GM21381 (cell line): ENCODE data around the gene ATP8A1.
"Not testable (repeated sequence)": the region's sequence is repeated elsewhere in the genome, so short reads cannot be mapped to it uniquely, and the experiment has no call there.

Experiments used
- ATAC-seq: cut with Tn5 transposase; IDR thresholded peaks from one replicate; pipeline ENCODE4 v1.9.1; 2021; ENCODE audit warnings: mild to moderate bottlenecking, moderate library complexity; ENCODE audit not compliant: unreplicated experiment

ATP8A1 gene

DNA sequence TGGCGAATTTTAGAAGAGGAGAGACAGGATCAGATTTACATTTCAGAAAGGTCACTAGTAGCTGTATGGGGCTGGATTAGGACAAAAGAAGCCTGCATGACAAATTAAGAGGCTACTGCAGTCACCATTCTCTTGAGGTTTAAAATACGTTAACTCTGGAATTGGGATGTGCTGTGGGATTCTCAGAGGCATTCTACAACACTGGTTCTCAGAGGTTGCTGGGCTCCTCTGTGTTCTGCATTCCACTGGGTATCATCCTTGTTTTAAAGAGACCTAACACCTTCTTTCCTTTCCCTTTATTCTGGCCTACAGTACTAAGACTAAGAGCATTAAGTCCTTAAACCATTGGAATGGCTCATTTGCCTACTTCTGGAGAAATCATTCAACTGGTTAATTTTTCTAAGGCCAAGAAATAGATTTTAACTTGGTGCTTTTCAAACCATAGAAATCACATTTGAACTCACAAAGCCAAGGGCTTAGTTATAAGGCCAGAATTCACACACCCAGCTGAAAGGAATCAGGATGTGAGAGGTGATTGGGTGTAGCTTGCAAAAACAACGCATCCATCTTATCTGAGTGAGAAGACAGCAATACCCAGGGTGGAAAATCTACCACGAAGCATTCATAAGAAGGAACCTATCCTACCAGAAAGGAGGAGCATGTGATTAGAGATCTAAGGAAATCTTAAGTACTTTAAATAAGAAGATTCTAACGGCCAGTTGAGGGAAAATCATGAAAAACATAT, 143.0 kb downstream of the ATP8A1 start:
- ATAC-seq: no peak

DNA sequence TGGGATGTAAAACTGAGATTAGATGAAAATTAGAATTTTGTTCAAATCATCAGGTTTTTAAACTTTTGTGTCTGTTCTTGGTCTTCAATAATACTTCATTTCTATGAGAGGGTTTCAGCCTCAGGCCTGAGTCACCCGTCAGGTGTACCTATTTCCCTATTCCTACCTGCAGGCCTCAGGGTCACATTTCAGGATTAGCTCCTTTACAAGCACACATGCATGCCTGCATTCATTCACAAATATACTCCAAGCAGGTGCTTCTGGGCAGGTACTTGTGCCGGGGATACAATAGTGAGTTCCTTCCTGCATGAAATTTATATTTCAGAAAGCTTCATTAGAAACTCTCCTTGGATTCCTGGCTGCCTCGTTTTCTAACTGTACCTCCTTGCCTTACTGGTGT, 144.7 kb downstream of the ATP8A1 start:
- no peak for ATAC-seq

DNA sequence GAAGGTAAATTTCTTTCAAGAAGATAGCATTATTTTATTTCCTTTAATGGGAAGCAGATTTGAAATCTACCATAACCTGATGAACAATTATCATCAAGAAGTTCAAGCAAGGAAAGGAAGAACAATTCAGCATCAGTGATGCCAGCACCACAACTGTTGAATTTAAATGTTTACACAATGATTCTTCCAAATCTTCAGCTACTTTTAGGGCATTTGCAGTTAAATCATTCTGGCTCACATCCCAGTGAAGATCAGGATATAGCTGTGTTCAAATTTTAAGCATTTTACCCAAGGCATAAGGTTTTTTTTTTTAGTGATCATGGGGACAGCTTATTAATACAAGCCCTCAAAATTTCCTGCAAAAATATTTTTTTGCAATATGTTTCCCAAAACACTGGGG, 146.7 kb downstream of the ATP8A1 start:
- ATAC-seq: no peak

DNA sequence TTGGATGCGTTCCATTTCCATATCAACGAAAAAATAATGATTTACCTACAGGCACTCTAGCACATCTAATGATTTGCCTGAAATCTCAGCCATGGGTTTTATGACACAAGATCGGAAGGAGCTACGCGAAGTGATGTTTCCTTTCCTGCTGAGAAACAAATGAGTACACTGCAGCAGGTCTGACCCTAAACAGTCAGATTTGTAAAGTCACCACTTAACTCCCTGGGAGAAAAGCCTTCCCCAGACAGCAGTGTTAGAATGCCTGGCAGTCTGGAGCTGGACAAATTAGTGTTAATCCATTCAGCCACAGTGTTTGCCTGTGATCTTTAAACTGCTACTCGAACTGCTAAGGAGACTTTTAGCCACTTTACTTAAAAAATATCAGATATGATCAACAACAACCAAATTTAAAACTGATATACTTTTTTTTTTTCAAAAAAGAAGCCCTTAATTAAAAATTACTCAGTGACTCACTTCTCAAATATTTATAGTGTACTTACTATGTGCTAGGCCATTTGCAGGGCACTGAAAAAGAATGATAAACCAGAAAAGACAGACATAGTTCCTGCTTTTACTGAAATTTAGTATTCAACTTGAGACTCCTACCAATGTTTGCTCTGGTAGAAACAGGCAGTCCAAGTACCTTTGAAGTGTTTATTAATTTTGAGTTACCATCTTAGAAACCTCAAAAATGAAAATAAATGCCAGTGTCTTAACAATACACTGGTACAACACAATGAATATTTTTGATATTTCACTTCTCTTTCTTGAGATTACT, 155.1 kb downstream of the ATP8A1 start:
- ATAC-seq: no peak

DNA sequence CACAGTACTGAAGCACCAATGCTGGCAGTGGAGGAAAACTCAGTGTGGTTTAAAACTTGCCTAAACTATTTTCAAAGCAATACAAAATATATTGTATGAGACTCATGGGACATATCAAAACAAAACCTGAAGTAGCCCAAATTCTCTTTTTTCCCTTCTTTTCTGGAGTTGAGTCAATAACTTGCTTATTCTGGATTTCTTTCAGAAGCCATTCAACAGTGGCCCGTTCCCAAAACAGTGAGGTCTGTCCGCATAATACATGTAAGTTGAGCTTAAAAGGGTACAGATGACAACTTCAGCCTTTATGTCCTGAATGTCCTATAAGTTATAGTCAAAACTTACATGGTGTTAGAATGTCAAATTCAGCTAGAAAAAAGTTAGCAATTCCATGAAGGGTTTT, 158.9 kb downstream of the ATP8A1 start:
- ATAC-seq: no peak

DNA sequence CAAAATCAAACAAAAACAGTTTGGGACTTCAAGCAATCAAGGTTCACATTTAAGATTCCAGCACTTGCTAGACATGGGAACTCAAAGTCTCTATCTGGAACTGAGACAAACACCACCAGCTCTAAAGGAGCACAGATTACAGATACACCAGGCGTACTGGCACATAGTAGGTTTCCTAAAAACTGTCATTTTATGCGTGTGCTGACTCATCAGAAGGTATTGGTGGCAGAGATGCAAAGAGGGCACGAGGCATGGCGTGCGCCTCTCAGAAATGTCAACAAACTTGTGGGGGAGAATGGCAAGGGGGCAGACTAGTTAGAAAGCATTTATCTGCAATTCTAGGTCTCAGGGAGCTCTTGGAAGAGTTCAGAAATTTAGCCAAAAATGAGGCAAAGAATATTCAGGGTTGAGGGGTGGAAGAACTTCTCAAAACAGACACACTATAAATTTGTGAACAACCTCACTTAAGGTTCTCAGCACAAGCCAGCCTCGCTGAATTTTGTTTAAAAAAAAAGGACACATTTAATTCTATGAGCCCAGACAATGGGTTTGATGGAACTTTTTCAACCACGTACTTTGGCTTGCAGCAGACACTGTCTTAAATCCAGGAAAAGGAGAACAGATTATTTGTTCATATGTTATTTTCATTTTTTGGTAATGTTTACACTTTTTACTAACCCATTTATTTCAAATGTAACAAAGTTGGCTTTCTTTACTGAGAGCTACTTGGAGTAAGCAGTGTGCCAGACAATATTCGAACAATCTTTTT, 159.6 kb downstream of the ATP8A1 start:
- ATAC-seq: no peak

DNA sequence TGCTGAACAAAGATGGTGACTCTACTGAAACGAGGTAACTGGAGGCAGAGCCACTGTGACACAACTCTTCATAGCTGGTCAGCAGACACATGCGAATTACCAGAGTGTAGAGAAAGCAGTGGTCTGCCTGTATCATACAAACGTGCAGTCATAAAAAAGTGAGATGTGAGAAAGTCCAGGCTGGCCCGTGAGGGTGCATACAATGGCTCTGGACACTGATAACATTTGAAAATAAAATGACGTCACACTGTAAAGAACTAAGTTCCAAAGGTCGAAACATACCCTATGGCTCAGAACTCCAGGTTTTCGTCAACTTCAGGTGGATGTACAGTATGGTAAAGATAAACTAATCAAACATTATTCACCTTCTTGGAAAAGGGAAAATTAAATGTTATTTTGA, 163.9 kb downstream of the ATP8A1 start:
- no peak for ATAC-seq

DNA sequence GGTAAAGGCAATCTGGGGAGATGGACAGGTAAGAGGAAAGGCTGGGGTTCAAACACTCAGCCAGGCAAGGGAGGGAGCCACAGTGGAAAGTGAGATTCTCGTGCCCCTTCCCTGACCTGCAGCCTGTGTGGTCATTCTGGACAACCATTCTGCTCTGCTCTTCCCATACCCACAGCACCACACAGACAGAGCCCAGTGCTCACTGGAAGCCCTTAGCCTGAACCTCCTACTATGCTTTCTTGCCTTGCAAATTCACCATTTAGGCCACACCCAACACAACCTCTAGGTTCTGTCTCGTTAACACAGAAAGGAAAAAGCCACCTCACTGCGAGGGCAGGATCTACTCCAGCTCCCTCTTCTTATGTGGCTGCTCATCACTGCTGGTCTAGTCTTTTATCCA, 166.9 kb downstream of the ATP8A1 start:
- no peak for ATAC-seq

DNA sequence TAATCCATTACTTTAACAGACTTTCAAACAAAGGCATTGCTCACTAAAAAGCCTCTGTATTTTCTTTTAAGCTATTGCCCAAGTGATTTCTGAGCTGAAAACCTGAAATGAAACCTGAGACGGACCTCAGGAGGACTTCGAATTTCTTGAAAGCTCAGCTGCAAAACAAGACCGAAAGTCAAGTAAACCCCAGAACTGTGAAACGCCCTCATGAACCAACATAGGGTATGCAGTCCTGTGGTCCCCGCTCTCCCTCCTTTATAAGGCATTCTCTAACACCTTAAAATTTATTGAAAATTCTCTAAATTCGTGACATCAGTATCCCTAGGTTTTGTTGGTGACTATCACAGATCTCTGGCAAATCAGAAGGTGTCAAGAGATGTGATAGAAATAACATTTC, 167.8 kb downstream of the ATP8A1 start:
- peak; percentile 71 for ATAC-seq

DNA sequence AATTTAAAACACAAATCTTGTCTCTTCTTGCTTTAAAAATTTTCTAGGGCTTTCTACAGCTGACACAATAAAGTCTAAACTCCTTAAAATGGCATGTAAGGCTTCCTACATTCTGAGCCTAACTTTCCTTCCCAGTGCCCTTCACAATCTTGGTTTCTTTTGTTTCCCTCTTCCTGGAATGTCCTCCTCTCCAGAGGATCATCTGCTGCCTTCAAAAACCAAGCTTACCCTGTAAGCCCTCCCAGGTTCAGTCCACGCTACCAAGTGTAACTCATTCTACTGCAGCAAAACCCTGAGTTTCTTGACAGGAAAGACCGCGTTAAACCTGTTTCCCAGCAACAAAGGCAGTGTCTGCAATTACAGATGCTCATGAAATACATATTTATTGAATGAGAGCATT, 168.4 kb downstream of the ATP8A1 start:
- no peak for ATAC-seq

DNA sequence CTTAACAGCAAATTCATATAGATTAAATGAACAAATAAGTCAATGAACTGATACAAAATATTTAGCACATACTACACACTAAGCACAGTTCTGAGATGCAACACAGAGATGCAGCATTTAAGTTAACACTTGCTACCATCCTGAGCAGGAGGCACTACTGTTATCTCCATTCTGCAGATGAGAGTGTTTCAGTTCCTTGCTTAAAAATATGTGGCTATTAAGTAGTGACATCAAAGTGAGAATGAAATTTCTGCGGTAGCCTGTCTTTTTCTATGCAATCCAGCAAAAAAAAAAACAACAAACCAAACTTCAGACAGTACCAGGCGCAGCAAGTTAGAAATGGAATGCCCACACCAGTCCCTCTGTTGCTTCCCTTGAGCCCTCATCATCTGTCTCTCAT, 168.8 kb downstream of the ATP8A1 start:
- ATAC-seq: peak; percentile 86

DNA sequence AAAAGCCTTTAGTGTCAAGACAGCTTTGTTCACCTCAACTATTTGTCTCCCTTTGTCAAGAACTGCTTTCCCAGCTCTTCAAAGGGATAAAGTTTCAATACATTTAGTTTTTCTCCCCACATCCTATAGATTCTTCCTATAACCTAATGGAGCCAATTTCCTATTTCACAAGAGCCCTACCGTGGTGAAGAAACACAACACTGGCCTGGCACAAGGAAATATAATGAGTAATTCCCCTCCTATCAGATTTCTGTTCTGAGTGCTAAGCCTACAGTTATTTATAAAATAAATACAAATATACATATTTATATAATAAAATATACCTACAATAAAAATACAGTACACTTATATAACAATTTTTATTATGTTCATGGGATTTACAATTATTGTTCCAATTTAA, 169.7 kb downstream of the ATP8A1 start:
- ATAC-seq: no peak

DNA sequence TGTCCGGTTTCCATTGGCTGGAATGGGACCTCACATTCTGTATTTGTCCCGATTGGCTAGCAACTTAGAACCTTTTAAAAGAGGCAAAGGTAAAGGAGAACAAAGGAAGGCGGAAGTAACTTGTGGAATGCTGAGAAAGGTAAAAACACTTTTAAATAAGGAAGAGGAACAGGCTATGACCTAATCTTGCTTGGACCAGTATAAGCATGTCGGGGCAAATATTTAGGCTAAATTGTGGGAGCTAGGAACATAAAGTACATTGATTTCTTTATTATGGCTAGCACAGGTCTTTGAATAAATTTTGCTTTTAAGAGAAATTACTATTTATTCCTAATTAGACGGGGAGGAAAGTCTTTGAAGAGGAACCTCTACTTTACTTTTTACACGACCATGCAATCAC, 170.7 kb downstream of the ATP8A1 start:
- not testable (repeated sequence) for ATAC-seq

DNA sequence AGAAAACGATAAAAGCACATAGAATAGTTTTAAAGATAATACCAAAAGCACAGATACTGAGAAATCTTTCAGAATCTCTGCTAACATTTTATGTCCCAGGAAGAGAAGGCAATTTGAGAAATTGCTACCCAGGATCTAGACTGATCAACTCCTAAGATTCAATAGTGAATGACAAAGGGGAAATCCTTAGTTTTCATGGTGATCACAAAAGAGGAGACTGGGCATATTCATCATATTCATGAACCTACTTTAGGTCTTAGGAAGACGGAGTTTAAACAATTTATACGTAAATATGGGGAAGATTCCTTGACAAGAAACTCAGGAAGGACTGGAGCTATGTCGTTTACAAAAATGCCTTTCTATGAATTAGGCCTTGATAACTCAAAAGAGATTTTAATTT, 172.3 kb downstream of the ATP8A1 start:
- no peak for ATAC-seq

DNA sequence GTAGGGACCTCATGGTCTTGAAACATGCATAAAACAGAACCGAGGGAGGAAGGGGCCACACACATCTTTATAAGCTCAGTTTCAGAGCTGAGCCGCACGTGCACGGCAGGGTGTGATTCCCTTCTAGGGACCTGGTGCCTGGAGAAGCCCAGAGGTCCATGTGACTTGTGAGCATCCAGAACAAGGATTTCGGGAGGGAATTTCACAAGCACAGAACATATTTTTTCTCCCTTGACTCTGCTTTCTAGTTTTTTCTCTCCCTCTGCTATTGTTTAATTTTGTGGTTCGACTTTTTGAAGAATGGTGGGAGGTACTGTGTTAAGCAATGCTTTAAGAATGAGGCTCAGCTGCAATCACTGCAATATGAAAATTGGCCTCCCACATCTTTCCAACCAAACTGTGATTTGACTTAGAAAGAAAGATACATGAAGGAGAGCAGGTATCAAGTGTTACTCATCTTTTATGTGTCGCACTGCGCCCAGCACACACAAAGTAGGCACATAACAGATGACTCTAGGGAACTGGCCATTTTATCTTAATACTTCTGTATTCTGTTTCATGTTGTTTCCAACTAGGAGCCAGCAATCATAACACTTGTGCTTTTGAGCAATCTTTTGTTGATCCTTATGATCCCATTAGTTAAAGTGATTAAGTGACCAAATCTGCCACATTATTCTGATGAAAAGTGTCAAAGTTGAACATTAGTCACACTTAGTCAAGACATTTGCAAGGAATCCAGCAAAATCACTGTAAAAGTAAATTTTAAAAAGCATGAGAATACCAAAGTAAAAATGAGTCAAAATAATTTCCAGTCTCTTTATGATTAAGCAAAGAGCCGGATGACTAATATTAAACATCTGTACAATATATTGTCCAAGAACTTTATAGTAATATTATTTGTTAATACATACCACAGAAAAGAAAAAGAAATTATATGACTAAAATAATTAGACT, 173.2 kb downstream of the ATP8A1 start:
- ATAC-seq: no peak

DNA sequence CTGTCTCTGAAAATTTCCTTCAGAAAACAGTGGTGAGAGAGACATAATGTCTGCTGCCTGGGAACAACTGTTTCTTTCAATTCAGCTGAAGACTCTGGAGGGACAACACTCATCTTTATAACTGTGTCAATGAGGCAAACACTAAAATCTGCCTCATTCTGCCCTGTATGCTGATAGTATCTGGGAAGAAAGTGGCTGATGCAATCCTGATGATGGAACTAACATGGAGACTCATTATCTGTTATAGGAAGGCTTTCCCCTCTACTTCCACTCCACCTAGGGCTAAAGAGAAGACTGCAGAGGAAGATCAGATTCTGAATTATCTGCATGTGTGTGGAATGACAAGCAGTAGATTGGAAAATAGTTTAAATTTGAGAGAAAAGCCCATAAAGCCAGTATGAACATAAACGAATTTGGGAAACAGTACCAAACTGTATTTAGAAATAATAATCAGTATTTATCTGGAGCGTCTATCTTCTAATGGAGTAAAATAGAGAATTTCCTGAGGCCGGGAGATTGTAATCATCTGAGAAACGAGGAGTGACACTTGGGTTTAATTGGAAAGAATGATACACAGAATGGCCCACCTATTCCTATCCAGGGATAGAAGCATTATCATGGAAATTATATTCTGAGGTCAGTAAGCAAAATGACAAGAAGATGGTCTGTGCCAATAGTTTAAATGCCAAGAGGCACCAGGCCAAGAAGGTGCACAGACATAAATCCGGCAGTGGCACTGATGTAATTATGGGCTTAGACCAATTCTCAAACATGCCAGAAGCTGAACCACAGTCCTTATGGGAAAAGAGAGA, 174.2 kb downstream of the ATP8A1 start:
- no peak for ATAC-seq

DNA sequence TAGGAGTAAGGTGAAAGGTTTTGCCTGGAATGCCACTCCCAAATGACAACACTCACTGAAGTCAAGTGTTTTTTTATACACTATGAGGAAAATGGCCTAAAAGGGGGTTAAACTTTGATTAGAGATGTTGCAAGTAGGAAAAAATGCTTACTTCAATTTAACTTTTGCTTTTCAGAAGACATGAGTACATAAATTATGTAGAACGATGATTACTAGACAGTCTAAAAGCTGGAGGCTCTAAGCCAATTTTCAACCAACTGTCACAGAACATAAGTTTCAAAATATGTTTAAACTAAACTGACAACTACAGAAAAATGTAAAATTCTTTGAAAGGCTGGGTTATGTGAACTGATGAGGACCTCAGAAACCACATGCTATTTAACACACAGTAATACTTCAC, 176.2 kb downstream of the ATP8A1 start:
- no peak for ATAC-seq

DNA sequence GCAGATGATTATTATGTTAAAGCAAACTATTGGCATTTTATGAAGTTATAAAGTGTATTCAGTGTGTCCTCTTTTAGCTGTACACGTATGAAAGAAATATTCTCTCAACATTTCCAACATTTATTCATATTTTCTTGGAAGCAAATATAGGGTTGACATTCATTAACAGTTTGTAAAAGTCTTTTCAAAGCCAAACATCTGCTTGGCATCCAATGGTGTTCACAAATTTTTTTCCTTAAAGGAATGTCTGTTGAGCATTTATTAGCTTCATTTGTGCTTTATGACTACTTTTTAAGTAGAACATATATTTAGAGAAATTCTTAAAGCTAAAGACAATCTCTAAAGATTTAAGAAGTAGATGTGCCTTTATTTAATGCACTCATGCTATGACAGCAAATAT, 176.6 kb downstream of the ATP8A1 start:
- no peak for ATAC-seq

DNA sequence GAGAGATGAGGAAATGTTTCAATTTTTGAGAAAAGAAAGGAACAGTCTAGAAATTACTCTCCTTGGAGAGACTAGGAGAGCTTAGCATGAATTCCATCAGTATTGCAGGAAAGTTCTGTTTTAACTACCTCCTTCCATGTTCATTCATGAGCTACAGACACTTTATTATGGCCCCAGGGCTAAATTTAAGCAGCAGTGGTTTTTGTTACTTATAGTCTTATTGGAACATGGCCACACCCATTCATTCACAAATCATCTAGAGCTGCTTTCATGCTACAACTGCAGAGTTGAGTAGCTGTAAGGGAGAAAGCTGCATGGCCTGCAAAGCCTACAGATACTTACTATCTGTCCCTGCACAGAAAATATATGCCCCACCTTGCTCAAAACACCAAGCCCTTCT, 178.0 kb downstream of the ATP8A1 start:
- ATAC-seq: no peak

DNA sequence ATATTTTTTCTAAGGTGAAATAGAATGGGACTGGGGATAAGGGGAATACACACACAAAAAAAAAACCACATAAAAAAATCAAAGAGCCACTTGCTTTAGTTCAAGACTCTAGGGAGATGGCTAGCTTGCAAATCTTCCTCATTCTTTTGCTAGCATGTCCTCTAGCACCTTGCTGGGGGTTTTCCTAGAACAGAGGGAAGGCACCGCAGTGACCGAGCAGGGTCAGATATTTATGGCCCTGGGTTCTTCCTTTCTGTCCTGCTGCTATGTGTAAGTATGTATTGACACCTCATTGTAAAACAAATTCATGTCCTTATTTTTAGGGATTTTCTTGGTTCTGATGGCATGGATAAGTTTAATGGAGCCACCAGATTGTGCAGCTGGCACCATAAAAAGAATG, 178.4 kb downstream of the ATP8A1 start:
- ATAC-seq: no peak
